ENCODE data around the gene RAP1B. TPM values are rescaled to one million over a fixed set of nuclear protein-coding genes. Genes with fewer than 3 reads are reported as not detected.

RAP1B gene
- total RNA-seq (2014; rRNA removed; shearing (Covaris generic)) = 89.3 and 103 TPM in 2 replicates

GRCh38 chr12:68610370-68611093, at the start of gene RAP1B:
Gene RAP1B, plus strand, starts transcription at chr12:68610899. Its CDS starts 37,826 bp downstream, at chr12:68648725.
- peak; percentile 98 for DNase-seq
- H3K4me3 ChIP-seq (ENCODE audit: insufficient read depth, low read depth, low read length) = peak within 1 kb of the TSS; percentile 72

GRCh38 chr12:68561830-68562229, 48.9 kb upstream of the RAP1B start:
- Histone ChIP-seq H3K36me3 (replicated peaks; ENCODE audit: control insufficient read depth, insufficient read depth, low read length) (no peaks in the 10 kb centered on the region), H3K27me3 (ENCODE audit: control insufficient read depth, insufficient read depth, low read length) (no peaks in the 10 kb centered on the region), H3K4me3 (ENCODE audit: insufficient read depth, low read depth, low read length) (no peak overlapping the region)
- DNase-seq = no peak

More at GRCh38 chr12:68610370-68611093, at the start of gene RAP1B:
- Histone ChIP-seq H3K27me3 (ENCODE audit: control insufficient read depth, insufficient read depth, low read length) (no peaks in the 10 kb centered on the region), H3K36me3 (replicated peaks; ENCODE audit: control insufficient read depth, insufficient read depth, low read length) (no peaks in the 10 kb centered on the region)

GRCh38 chr12:68564166-68564565, 46.5 kb upstream of the RAP1B start:
- no peaks in the 10 kb centered on the region for H3K27me3 ChIP-seq (ENCODE audit: control insufficient read depth, insufficient read depth, low read length)
- no peaks in the 10 kb centered on the region for H3K36me3 ChIP-seq (replicated peaks; ENCODE audit: control insufficient read depth, insufficient read depth, low read length)
- H3K4me3 ChIP-seq (ENCODE audit: insufficient read depth, low read depth, low read length) = no peak overlapping the region
- no peak for DNase-seq

GRCh38 chr12:68565391-68565903, 45.3 kb upstream of the RAP1B start:
- DNase-seq = no peak
- no peaks in the 10 kb centered on the region for H3K27me3 ChIP-seq (ENCODE audit: control insufficient read depth, insufficient read depth, low read length)
- no peaks in the 10 kb centered on the region for H3K36me3 ChIP-seq (replicated peaks; ENCODE audit: control insufficient read depth, insufficient read depth, low read length)
- H3K4me3 ChIP-seq (ENCODE audit: insufficient read depth, low read depth, low read length) = no peak overlapping the region

DNA sequence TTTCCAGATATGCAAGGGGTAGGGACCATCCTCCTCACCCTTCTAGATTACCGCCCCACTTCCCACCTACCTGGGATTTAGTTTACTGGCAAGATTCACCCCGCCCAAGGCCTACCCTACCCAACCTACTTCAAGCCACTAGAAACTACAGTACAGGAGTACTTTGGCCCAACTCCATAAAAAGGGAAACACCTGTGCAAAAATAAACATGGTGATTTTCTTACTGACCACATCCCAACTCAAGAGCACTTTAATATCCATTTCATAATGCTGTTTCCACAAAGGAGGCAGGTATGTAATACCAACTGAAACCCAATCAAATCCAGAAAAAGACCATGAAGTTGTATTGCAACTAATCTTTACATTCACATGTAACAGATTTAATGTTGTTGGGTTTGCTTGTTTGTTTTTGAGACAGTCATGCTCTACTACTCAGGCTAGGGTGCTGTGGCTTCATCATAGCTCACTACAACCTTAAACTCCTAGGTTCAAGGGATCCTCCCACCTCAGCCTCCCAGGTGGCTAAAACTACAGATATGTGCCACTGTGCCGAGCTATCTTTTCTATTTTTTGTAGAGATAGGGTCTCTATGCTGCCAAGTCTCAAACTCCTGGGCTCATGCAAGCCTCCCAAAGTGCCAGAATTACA, 41.7 kb upstream of the RAP1B start:
- H3K36me3 ChIP-seq (replicated peaks; ENCODE audit: control insufficient read depth, insufficient read depth, low read length) = no peaks in the 10 kb centered on the region
- DNase-seq = no peak
- no peaks in the 10 kb centered on the region for H3K27me3 ChIP-seq (ENCODE audit: control insufficient read depth, insufficient read depth, low read length)
- H3K4me3 ChIP-seq (ENCODE audit: insufficient read depth, low read depth, low read length) = no peak overlapping the region

GRCh38 chr12:68572661-68573060, 38.0 kb upstream of the RAP1B start:
- Histone ChIP-seq H3K4me3 (ENCODE audit: insufficient read depth, low read depth, low read length) (no peak overlapping the region), H3K36me3 (replicated peaks; ENCODE audit: control insufficient read depth, insufficient read depth, low read length) (no peaks in the 10 kb centered on the region), H3K27me3 (ENCODE audit: control insufficient read depth, insufficient read depth, low read length) (no peaks in the 10 kb centered on the region)
- no peak for DNase-seq

DNA sequence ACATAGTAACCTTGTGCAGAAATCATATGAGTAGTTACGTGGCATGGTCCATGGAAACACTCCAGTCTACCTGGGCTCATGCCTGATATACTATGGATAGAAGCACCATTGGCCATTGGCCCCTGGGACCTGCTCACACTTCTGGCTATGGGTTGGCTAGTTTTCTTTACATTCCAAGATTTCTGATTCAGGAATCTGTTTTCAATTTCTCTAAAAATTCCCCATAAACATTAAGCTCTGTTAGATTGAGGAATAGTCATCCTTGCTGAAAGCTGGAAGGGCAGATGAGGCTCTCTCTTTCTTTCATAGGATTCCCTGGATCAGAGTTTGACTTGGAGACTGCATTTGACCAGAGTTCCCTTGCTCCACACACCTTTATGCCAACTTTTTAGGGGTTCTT, 37.3 kb upstream of the RAP1B start:
- no peak overlapping the region for H3K4me3 ChIP-seq (ENCODE audit: insufficient read depth, low read depth, low read length)
- no peaks in the 10 kb centered on the region for H3K27me3 ChIP-seq (ENCODE audit: control insufficient read depth, insufficient read depth, low read length)
- H3K36me3 ChIP-seq (replicated peaks; ENCODE audit: control insufficient read depth, insufficient read depth, low read length) = no peaks in the 10 kb centered on the region
- DNase-seq = no peak

- DNase-seq = no peak
- no peaks in the 10 kb centered on the region for H3K36me3 ChIP-seq (replicated peaks; ENCODE audit: control insufficient read depth, insufficient read depth, low read length)
- no peaks in the 10 kb centered on the region for H3K27me3 ChIP-seq (ENCODE audit: control insufficient read depth, insufficient read depth, low read length)
- H3K4me3 ChIP-seq (ENCODE audit: insufficient read depth, low read depth, low read length) = no peak overlapping the region
Observed at GRCh38 chr12:68577949-68578348, 32.8 kb upstream of the RAP1B start.

- DNase-seq = no peak
- no peaks in the 10 kb centered on the region for H3K36me3 ChIP-seq (replicated peaks; ENCODE audit: control insufficient read depth, insufficient read depth, low read length)
- H3K27me3 ChIP-seq (ENCODE audit: control insufficient read depth, insufficient read depth, low read length) = no peaks in the 10 kb centered on the region
- H3K4me3 ChIP-seq (ENCODE audit: insufficient read depth, low read depth, low read length) = no peak overlapping the region
Observed at GRCh38 chr12:68578765-68579164, 31.9 kb upstream of the RAP1B start.

- Histone ChIP-seq H3K4me3 (ENCODE audit: insufficient read depth, low read depth, low read length) (no peak overlapping the region), H3K36me3 (replicated peaks; ENCODE audit: control insufficient read depth, insufficient read depth, low read length) (no peaks in the 10 kb centered on the region), H3K27me3 (ENCODE audit: control insufficient read depth, insufficient read depth, low read length) (no peaks in the 10 kb centered on the region)
- no peak for DNase-seq
Observed at GRCh38 chr12:68579254-68579653, 31.4 kb upstream of the RAP1B start.

DNA sequence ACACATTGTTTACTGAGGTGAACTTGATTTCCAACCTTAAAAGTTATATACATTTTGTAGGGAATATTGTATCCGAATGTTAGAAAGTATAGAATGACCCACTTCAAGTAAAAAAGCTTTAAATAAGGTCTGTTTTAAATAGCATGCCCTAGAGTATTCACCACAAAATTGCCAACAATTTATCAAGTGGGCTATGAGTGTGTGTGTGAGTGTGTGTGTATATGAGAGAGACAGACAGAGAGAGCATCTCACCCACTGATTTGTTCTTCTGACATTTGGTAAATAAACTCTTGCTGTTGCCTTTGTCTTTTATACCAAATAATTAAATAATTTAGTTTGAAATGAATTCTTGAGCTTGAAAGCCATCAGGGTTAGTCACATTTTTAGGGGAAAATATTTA, 29.8 kb upstream of the RAP1B start:
- H3K36me3 ChIP-seq (replicated peaks; ENCODE audit: control insufficient read depth, insufficient read depth, low read length) = no peaks in the 10 kb centered on the region
- H3K27me3 ChIP-seq (ENCODE audit: control insufficient read depth, insufficient read depth, low read length) = no peaks in the 10 kb centered on the region
- DNase-seq = no peak
- H3K4me3 ChIP-seq (ENCODE audit: insufficient read depth, low read depth, low read length) = no peak overlapping the region

- no peak for DNase-seq
- Histone ChIP-seq H3K36me3 (replicated peaks; ENCODE audit: control insufficient read depth, insufficient read depth, low read length) (no peaks in the 10 kb centered on the region), H3K27me3 (ENCODE audit: control insufficient read depth, insufficient read depth, low read length) (no peaks in the 10 kb centered on the region), H3K4me3 (ENCODE audit: insufficient read depth, low read depth, low read length) (no peak overlapping the region)
Observed at GRCh38 chr12:68581926-68582325, 28.8 kb upstream of the RAP1B start.

DNA sequence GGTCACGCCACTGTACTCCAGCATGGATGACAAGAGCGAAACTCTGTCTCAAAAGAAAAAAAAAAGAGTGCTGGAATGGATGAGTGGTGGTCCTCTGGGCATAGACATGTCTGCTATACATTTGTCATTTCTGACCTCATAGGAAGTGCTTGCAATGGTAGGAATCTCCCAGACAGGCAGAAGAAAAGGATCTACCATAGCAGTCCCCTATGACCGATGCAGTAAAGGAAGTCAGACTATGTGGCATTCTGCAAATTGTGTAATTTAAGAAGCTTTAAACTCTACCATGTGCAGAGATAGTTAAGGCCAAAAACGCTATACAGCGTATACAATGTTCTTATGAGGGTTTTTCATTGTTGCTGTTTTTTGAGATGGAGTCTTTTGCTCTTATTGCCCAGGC, 24.7 kb upstream of the RAP1B start:
- H3K36me3 ChIP-seq (replicated peaks; ENCODE audit: control insufficient read depth, insufficient read depth, low read length) = no peaks in the 10 kb centered on the region
- H3K27me3 ChIP-seq (ENCODE audit: control insufficient read depth, insufficient read depth, low read length) = no peaks in the 10 kb centered on the region
- no peak for DNase-seq
- no peak overlapping the region for H3K4me3 ChIP-seq (ENCODE audit: insufficient read depth, low read depth, low read length)

GRCh38 chr12:68587448-68587873, 23.2 kb upstream of the RAP1B start:
- H3K27me3 ChIP-seq (ENCODE audit: control insufficient read depth, insufficient read depth, low read length) = no peaks in the 10 kb centered on the region
- no peak for DNase-seq

DNA sequence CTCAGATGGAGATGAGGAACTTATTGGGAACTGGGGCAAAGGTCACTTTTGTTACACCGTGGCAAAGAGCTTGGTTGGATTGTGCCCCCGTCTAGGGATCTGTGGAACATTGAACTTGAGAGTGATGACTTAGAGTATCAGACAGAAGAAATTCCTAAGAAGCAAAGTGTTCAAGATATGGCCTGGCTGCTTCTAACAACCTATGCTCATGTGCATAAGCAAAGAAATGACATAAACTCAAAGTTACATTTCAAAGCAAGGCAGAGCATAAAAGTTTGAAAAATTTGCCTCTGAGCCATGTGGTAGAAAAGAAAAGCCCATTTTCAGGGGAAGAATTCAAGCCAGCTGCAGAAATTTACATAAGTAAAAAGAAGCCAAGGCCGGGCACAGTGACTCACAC, 21.5 kb upstream of the RAP1B start:
- DNase-seq = no peak
- Histone ChIP-seq H3K4me3 (ENCODE audit: insufficient read depth, low read depth, low read length) (no peak overlapping the region), H3K27me3 (ENCODE audit: control insufficient read depth, insufficient read depth, low read length) (no peaks in the 10 kb centered on the region), H3K36me3 (replicated peaks; ENCODE audit: control insufficient read depth, insufficient read depth, low read length) (no peaks in the 10 kb centered on the region)

More at GRCh38 chr12:68587448-68587873, 23.2 kb upstream of the RAP1B start:
- Histone ChIP-seq H3K4me3 (ENCODE audit: insufficient read depth, low read depth, low read length) (no peak overlapping the region), H3K36me3 (replicated peaks; ENCODE audit: control insufficient read depth, insufficient read depth, low read length) (no peaks in the 10 kb centered on the region)
